PC-3 (cell line): Measurements from ENCODE around the gene TXN2.

Experiments
- CTCF ChIP-seq: fragments of 300-600 bp; sonication (generic); conservative IDR thresholded peaks from 2 replicates; pipeline ENCODE4 v1.5.1; 2017; ENCODE audit warnings: antibody characterized with exemption, low read depth, mild to moderate bottlenecking, low read length
- EZH2 ChIP-seq: fragments of 300-600 bp; sonication (generic); IDR thresholded peaks from one replicate; pipeline ENCODE4 v1.6.1; 2017; ENCODE audit warnings: antibody characterized with exemption, mild to moderate bottlenecking, low read length; ENCODE audit not compliant: unreplicated experiment
- EZH2phosphoT487 ChIP-seq: fragments of 300-600 bp; sonication (generic); IDR thresholded peaks from 2 replicates; pipeline ENCODE4 v1.6.1; 2018; ENCODE audit warnings: mild to moderate bottlenecking, antibody characterized with exemption, low read length, borderline replicate concordance

DNA sequence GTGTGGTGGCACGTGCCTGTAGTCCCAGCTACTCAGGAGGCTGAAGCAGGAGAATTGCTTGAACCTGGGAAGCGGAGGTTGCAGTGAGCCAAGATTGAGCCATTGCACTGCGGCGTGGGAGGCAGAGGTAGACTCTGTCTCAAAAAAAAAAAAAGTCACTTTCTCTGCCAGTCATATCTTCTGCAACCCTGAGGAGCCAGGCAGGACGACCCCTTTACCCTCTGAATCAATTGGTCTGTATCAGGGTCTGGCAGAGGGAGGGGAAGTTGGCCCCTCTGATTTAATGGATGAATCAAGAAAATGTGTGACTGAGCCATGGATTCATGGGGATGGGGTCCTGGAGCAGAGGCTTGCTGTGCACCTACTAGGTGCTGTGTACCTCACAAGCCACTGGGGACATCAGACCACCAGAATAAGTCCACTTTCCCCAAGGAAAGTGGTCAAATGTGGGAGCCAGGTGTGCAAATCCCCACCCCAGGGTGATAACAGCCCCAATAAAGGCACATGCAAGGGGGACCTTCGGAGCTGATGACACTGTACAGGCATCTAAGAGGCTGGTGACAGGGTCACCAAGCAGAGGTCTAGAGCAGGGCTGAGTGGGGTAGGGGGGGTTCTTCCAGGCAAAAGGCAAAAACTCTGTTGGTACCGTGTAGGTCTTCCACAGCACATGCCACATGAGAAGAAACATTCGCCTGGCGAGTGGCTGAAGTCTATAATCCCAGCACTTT, 29.0 kb downstream of the TXN2 start:
- no peak for TF ChIP-seq CTCF
- TF ChIP-seq EZH2: no peak
- TF ChIP-seq EZH2phosphoT487: no peak
